HG02970 (cell line): ENCODE measurements around the gene CD8A.

Experiments
- ATAC-seq: cut with Tn5 transposase; IDR thresholded peaks from one replicate; pipeline ENCODE4 v1.9.1; 2021; ENCODE audit warnings: mild to moderate bottlenecking, moderate library complexity, moderate number of reproducible peaks; ENCODE audit not compliant: unreplicated experiment, low FRiP score

Gene CD8A

GRCh38 chr2:86809481-86810121 is 18.9 kb upstream of the CD8A start:
- no peak for ATAC-seq

DNA sequence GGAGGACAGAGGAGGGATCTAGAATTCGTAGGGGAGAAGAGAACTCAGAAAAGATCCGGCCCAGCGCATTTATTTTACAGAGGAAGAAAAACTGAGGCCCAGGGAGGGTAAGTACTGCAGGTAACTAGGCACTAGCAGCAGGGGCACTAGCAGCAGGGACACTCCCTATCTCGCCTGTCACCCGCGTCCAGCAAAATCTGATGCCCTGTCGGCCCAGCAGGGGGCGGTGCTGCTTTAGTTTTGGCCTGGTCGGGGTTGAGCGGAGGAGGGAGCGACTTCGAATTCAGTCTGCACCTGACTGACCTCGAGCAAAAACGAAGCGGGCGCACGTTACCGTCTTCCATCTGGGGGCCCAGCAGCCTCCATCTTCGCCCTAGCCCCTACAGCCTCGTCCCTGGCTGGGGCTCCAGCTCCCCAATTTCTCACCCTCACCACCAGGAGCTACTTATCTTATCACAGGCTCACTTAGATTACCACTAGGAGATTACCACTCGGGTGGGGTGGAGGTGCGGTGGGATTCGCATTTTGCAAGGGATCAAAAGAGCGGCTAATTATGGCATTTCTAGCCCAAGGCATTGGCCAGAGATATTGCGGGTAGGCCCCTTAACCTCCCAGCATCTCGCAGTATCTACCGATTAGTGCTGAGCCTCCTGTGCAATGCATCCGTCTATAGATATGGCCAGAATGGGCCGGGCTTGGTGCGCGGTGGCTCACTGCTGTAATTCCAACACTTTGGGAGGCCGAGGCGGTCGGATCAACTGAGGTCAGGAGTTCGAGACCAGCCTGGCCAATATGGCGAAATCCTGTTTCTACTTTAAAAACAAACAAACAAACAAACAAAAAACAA is 17.8 kb upstream of the CD8A start:
- ATAC-seq, result peak; percentile 89

GRCh38 chr2:86807468-86808275 is 17.0 kb upstream of the CD8A start:
- ATAC-seq, result no peak

GRCh38 chr2:86807133-86807467 is 16.4 kb upstream of the CD8A start:
- ATAC-seq, result no peak

GRCh38 chr2:86806059-86806857 is 15.5 kb upstream of the CD8A start:
- ATAC-seq, result no peak

- no peak for ATAC-seq
Observed at GRCh38 chr2:86800856-86801567, 10.3 kb upstream of the CD8A start.

GRCh38 chr2:86794861-86795260 is 4.1 kb upstream of the CD8A start:
- ATAC-seq, result no peak

- ATAC-seq, result no peak
Observed at GRCh38 chr2:86793752-86794151, 3.0 kb upstream of the CD8A start.

GRCh38 chr2:86791573-86791972 is 860 bp upstream of the CD8A start:
- ATAC-seq, result no peak

GRCh38 chr2:86790134-86790675 is 508 bp downstream of the CD8A start:
- no peak for ATAC-seq

GRCh38 chr2:86789687-86790133 is 1.0 kb downstream of the CD8A start:
- ATAC-seq, result no peak

DNA sequence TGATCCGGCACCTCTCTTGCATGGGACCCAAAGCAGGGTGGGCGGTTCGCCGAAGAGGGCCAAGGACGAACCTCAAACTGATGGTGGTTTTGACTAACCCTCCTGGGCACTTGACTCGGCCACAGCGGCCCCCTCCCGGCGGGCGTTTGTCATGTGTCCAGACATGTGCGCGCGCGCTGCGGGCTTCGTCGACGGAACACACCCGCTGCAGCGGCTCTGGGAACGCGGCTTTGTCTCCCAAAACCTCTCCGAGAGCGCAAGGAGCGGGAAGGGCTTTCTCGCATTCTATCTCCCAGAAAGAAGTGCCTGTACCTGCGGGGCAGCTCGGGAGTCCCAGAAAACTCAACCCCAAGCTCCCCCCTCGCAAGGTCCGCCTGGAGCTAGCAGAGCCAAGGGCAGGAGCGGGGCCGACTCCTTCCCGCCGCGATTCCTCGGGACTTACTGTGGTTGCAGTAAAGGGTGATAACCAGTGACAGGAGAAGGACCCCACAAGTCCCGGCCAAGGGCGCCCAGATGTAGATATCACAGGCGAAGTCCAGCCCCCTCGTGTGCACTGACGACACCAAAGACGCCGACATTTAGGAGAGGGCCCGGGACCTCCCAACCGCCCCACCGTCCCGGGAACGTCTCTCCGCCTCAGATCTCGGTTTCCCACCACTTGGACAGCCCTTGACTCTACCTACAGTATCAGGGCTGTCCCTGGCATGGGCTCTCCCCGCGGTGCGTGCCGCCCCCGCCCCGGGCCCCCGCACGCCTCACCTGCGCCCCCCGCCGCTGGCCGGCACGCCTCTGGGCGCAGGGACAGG is 1.6 kb downstream of the CD8A start:
- ATAC-seq, result no peak

DNA sequence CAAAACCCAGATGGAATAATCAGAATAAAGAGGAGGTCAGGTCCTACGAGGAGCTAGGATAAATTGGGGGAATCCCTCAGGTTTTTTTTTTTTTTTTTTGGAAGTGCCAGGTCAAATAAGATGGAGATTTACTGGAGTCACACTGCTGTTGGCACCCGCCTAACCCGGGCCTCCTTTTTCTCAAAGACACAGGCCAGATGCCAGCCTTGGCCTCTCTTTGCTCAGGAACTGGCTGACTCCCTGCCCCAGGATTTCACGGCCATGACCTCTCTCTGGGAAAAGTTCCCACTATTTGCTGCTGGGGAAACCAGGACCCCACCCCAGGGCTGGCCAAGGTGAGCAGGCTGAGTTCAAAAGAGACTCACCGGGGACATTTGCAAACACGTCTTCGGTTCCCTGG is 2.5 kb downstream of the CD8A start:
- no peak for ATAC-seq

DNA sequence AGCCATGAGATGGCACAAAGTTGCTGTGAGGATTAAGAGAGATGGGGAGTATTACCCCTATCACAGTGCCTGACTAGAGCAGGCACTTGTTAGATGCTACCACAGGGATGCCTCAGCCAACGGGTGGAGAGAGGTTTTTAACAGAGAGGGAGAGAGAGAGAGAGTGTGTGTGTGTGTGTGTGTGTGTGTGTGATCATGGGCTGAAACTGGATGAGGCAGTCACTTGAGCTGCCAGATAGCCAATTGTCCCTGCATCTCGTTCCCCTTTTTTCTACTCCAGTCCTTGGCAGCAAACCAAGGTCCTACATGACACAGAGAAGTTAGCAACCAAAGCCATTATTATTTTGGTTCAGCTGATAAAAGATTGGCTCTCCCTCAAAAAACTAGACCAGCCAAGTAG is 3.0 kb downstream of the CD8A start:
- no peak for ATAC-seq

GRCh38 chr2:86786001-86786536 is 4.6 kb downstream of the CD8A start:
- no peak for ATAC-seq

DNA sequence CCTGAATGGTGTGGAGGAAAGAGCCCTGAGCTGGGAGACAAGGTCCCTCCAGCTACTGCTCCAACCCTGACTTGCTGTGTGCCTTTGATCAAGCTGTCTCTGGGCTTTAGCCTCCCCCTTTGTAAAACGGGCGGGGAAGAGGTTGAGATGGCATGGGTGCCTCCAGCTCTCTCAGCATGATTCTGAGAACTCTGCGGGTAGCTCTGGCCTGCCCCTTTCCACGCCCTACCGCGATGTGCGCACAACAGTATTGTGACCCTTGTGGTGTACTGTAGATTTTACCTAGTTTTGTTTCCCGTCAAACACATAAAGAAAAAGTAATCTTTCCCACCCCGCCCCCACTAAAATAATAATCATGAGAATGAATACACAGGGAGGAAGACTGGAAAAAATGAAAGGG is 5.3 kb downstream of the CD8A start:
- ATAC-seq, result no peak

GRCh38 chr2:86783615-86784339 is 6.9 kb downstream of the CD8A start:
- peak; percentile 85 for ATAC-seq

GRCh38 chr2:86782748-86783147 is 8.0 kb downstream of the CD8A start:
- ATAC-seq, result no peak
